Right cardiac atrium (tissue), 5 donors: ENCODE measurements around the gene GRIK5. TPM values are rescaled to one million over a fixed set of nuclear protein-coding genes. Genes with fewer than 3 reads are reported as not detected.

Experiments used
- ATAC-seq, 2 donors: fragments of 200-7000 bp; cut with Tn5 transposase; one replicate each; pipeline versions ENCODE4 v1.8.0 to v1.9.1; 2020; ENCODE audit warnings: moderate library complexity in 2 of 2, mild to moderate bottlenecking in 1 of 2
- DNase-seq, 3 donors: peaks; one replicate each; pipeline ENCODE4 v3.0.0-alpha.2; 2020
- H3K27ac ChIP-seq: one replicate; pipeline ENCODE4 v1.5.1; 2013; ENCODE audit warnings: mild to moderate bottlenecking, low read length, control low read depth, moderate library complexity
- H3K27me3 ChIP-seq: one replicate; pipeline ENCODE4 v1.6.1; 2013; ENCODE audit not compliant: control insufficient read depth, insufficient read depth
- H3K4me1 ChIP-seq: one replicate; pipeline ENCODE4 v1.6.1; 2013; ENCODE audit warnings: low read length; ENCODE audit not compliant: control insufficient read depth, insufficient read depth
- H3K4me3 ChIP-seq: one replicate; pipeline ENCODE4 v1.5.1; 2013; ENCODE audit warnings: low read length, control low read depth
- H3K9me3 ChIP-seq: one replicate; pipeline ENCODE4 v1.6.1; 2013; ENCODE audit warnings: low read length; ENCODE audit not compliant: control insufficient read depth
- WGBS: extraction: QIAGEN DNeasy Blood & Tissue Kit; methylation state at CpG from one replicate; pipeline ENCODE4 v1.1.7; 2013; 5-methylcytosine and 5-hydroxymethylcytosine counted together
- intact Hi-C, 4 donors: fragments of 100-400 bp; cut with DNase I; formaldehyde crosslinking; loops; one replicate each; pipeline versions ENCODE4 v1.11.0 to v1.14.0; 2022 to 2023
- polyA plus RNA-seq: library from polyadenylated mRNA; stranded (reverse); fragments of 200-250 nt; gene quantifications from one replicate; pipeline ENCODE4 v1.2.3, GENCODE V29; 2013
- total RNA-seq, 4 donors: library from RNA; stranded (reverse); fragmentation: NEBNext Ultra II Directional; extraction: Animal tissue kit (Norgen Biotek cat#: 25700); gene quantifications; one replicate each; pipeline ENCODE4 v1.2.1, GENCODE V29; 2021
- donor health status: healthy with polysubstance abuse.
- donor health status: DM: no; HTN: yes; CAD: no.
- donor health status: DM: no; HTN: no; CAD: no.
- donor health status: DM: no; HTN: yes; CAD: no; lungs with severe emphysema.
- donor health status: DM: yes; HTN: yes; CAD: no.

The GRIK5 gene
- total and polyA plus RNA-seq, 5 donors: 8.9 to 18.3 (median 13.8) TPM

DNA sequence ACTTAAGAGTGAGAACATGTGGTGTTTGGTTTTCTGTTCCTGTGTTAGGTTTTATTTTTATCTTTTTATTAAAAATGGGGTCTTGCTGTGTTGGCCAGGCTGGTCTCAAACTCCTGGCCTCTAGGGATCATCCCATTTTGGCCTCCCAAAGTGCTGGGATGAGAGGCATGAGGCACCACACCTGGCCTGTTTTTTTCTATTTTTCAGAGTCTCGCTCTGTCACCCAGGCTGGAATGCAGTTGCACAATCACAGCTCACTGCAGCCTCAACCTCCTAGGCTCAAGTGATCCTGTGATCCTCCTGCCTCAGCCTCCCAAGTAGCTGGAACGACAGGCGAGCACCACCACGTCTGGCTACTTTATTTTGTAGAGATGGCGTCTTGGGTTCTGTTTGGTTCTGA is 13.5 kb upstream of the GRIK5 start:
- Histone ChIP-seq H3K4me1 (no peaks in the 10 kb centered on the region), H3K9me3 (no peaks in the 10 kb centered on the region), H3K27ac (no peak overlapping the region), H3K27me3 (no peaks in the 10 kb centered on the region), H3K4me3 (no peak overlapping the region)
- intact Hi-C loops: no loop called here
- no peak for ATAC-seq
- WGBS: 97% methylated on average over 5 of the region's 5 CpGs
- no peak for DNase-seq

DNA sequence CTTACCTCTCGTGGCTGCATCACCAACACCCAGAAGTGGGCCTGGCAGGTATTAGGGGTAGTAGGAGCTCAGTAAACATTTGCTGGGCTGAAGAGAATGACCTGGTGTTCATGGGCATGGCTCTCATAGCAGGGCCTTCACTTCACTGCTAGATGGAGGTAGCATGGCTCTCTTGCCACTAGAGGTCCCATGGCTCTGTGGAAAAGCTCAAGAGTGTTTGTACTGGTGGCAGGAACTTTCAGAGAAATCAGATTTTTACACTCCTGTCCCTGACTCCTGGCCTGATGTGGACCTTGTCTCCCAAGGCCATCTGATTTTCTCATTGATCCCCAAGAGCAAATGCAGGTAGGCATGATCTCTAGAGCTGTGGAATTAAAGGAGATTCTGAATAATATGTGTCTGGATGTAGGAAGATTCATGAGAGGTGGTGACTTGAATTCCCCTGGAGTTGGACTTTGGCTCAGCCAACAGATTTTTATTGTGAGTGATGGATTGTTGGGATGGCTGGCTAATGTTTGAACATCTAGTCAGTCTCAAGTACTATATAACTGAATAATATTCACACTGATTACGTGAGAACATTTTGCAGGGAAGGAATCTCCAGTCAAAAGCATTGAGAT is 11.7 kb upstream of the GRIK5 start:
- no peak for ATAC-seq
- WGBS: 84% methylated on average over 2 of the region's 2 CpGs
- no peak for DNase-seq
- Histone ChIP-seq H3K9me3 (no peaks in the 10 kb centered on the region), H3K27ac (no peak overlapping the region), H3K27me3 (no peaks in the 10 kb centered on the region), H3K4me1 (no peaks in the 10 kb centered on the region), H3K4me3 (no peak overlapping the region)
- intact Hi-C loops: no loop called here

DNA sequence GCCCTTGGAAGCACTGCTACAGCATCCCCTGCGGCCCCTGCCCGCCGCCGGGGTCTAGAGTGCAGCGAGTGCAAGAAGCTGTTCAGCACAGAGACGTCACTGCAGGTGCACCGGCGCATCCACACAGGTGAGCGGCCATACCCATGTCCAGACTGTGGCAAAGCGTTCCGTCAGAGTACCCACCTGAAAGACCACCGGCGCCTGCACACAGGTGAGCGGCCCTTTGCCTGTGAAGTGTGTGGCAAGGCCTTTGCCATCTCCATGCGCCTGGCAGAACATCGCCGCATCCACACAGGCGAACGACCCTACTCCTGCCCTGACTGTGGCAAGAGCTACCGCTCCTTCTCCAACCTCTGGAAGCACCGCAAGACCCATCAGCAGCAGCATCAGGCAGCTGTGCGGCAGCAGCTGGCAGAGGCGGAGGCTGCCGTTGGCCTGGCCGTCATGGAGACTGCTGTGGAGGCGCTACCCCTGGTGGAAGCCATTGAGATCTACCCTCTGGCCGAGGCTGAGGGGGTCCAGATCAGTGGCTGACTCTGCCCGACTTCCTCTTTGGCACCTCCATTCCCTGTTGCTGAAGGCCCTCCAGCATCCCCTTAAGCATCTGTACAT is 10.9 kb upstream of the GRIK5 start:
- 92% methylated on average over 28 of the region's 28 CpGs for WGBS
- no peak for DNase-seq
- ATAC-seq: no peak
- H3K27ac ChIP-seq: no peak overlapping the region
- H3K4me1 ChIP-seq: no peaks in the 10 kb centered on the region
- H3K4me3 ChIP-seq: no peak overlapping the region
- intact Hi-C loops: no loop called here
- H3K9me3 ChIP-seq: no peaks in the 10 kb centered on the region
- no peaks in the 10 kb centered on the region for H3K27me3 ChIP-seq

DNA sequence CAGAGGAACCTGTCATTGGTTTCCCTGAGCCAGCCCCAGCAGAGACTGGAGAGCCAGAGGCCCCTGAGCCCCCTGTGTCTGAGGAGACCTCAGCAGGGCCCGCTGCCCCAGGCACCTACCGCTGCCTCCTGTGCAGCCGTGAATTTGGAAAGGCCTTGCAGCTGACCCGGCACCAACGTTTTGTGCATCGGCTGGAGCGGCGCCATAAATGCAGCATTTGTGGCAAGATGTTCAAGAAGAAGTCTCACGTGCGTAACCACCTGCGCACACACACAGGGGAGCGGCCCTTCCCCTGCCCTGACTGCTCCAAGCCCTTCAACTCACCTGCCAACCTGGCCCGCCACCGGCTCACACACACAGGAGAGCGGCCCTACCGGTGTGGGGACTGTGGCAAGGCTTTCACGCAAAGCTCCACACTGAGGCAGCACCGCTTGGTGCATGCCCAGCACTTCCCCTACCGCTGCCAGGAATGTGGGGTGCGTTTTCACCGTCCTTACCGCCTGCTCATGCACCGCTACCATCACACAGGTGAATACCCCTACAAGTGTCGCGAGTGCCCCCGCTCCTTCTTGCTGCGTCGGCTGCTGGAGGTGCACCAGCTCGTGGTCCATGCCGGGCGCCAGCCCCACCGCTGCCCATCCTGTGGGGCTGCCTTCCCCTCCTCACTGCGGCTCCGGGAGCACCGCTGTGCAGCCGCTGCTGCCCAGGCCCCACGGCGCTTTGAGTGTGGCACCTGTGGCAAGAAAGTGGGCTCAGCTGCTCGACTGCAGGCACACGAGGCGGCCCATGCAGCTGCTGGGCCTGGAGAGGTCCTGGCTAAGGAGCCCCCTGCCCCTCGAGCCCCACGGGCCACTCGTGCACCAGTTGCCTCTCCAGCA is 10.1 kb upstream of the GRIK5 start:
- WGBS: 93% methylated on average over 44 of the region's 44 CpGs
- intact Hi-C loops: no loop called here
- DNase-seq (no peak), ATAC-seq (no peak)
- Histone ChIP-seq H3K4me3 (no peak overlapping the region), H3K9me3 (no peaks in the 10 kb centered on the region), H3K27me3 (no peaks in the 10 kb centered on the region), H3K27ac (no peak overlapping the region), H3K4me1 (no peaks in the 10 kb centered on the region)

DNA sequence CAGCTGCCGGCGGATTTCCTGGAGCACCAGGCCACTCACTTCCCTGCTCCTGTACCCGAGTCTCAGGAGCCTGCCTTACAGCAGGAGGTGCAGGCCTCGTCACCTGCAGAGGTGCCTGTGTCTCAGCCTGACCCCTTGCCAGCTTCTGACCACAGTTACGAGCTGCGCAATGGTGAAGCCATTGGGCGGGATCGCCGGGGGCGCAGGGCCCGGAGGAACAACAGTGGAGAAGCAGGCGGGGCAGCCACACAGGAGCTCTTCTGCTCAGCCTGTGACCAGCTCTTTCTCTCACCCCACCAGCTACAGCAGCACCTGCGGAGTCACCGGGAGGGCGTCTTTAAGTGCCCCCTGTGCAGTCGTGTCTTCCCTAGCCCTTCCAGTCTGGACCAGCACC is 9.3 kb upstream of the GRIK5 start:
- H3K9me3 ChIP-seq: no peaks in the 10 kb centered on the region
- no peak overlapping the region for H3K4me3 ChIP-seq
- ATAC-seq: no peak
- H3K4me1 ChIP-seq: no peaks in the 10 kb centered on the region
- 88% methylated on average over 16 of the region's 16 CpGs for WGBS
- no peak for DNase-seq
- H3K27ac ChIP-seq: no peak overlapping the region
- intact Hi-C loops: no loop called here
- no peaks in the 10 kb centered on the region for H3K27me3 ChIP-seq

DNA sequence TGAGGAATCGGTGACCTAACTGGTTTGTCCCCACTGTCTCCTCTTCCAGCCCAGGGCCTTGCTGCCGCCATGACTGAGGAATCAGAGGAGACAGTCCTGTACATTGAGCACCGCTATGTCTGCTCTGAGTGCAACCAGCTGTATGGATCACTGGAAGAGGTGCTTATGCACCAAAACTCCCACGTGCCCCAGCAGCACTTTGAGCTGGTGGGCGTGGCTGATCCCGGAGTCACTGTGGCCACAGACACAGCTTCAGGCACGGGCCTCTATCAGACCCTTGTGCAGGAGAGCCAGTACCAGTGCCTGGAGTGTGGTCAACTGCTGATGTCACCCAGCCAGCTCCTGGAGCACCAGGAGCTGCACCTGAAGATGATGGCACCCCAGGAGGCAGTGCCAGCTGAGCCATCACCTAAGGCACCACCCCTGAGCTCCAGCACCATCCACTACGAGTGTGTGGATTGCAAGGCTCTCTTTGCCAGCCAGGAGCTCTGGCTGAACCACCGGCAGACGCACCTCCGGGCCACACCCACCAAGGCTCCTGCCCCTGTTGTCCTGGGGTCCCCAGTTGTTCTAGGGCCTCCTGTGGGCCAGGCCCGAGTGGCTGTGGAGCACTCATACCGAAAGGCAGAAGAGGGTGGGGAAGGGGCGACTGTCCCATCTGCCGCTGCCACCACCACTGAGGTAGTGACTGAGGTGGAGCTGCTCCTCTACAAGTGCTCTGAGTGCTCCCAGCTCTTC is 8.7 kb upstream of the GRIK5 start:
- 77% methylated on average over 15 of the region's 15 CpGs for WGBS
- DNase-seq (no peak), ATAC-seq (no peak)
- Histone ChIP-seq H3K27ac (no peak overlapping the region), H3K4me3 (no peak overlapping the region), H3K27me3 (no peaks in the 10 kb centered on the region), H3K9me3 (no peaks in the 10 kb centered on the region), H3K4me1 (no peaks in the 10 kb centered on the region)
- intact Hi-C loops: no loop called here

DNA sequence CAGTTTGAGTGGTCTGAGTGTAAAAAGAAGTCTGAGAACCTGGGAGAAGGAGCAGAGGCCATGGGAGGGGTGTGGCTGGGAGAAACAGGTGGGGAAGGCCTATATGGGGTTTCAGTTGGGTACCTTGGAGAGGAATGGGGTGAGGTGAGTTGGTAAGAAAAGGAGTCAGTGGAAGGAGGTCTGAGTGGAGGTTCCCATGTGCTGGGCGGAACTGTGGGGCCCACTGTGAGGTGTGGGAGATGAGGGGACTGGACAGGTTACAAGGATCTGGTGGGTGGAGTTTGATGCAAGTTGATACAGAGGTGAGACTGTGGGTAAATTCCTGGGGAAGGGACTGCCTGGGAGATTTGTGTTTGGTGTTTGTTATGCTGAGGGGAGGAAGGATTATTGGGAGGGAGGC is 8.1 kb upstream of the GRIK5 start:
- 89% methylated on average over 1 of the region's 1 CpG for WGBS
- DNase-seq (no peak), ATAC-seq (no peak)

DNA sequence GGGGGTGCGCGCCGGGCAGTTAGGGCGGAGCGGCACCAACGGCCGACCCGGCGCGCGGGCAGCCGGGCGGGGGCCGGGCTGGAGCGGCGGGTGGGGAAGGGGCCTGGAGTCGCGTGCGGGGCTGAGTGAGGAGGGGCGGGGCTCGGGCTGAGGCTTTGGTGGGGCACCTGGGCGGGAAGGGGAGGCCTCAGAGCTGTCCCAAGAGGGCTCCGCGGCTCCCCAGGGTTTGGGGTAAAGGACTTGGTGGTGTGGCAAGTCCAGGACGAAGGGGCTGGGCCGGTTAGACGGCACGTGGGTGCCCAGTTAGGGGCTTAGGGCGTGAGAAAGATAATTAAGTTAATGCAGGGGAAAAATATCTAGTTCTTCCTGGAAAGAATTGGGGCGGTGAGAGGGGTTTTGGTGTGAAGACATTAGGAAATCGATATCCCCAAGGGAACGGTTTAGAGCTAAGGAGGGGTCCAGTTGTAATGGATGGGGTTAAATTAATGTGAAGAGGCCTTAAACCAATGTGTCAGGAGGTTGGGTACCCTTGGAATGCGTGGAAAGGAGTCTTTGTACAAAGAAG is 6.5 kb upstream of the GRIK5 start:
- H3K27ac ChIP-seq: peak overlapping the region; percentile 89
- WGBS: under 1% methylated on average over 33 of the region's 33 CpGs
- no peaks in the 10 kb centered on the region for H3K9me3 ChIP-seq
- H3K4me3 ChIP-seq: peak overlapping the region; percentile 98
- H3K4me1 ChIP-seq: no peaks in the 10 kb centered on the region
- intact Hi-C loops: no loop called here
- H3K27me3 ChIP-seq: no peaks in the 10 kb centered on the region
- peak in 2 of 3 donors; percentile 59 to 83 for DNase-seq
- no peak for ATAC-seq

More for the DNA sequence above, 8.1 kb upstream of the GRIK5 start:
- Histone ChIP-seq H3K27me3 (no peaks in the 10 kb centered on the region), H3K9me3 (no peaks in the 10 kb centered on the region), H3K4me3 (no peak overlapping the region), H3K27ac (no peak overlapping the region), H3K4me1 (no peaks in the 10 kb centered on the region)
- intact Hi-C loops: no loop called here

DNA sequence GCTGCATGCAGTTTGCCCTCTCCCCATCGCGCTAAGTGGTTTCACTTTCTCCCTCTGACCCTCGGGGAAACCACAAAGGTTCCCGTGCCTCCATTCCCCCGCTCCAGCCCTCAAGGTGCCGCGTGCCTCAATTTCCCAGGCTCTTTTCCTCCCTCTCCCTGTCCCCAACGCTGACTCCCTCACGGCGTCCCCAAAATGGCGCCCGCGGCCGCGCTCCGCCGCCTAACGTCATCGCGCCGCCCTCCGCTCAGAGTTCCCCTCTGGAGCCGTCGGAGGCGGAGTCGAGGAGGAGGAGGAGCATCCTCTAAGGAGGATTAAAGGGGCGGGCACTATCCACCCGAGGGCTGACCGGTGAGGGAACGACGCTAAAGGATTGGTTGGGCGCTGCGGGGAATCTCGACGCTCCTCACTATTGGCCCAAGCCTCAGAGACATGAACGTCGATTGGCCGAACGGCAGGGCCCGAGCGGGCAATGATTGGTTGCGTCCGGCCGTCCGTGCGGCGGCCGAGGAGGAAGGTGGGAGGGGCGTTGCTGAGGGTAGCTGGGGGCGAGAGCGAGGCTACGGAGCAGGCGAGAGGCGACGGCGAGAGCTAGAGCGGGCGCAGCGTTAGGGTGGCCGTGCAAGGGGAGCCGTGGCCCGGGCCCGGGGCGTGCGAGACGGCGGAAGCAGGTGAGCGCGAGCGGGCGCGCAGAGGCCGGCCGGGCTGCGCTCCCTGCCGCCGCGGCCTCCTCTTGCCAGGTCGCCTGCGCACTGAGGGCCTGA is 5.8 kb upstream of the GRIK5 start, which contains the start of gene ZNF574:
TSS of gene ZNF574 (plus strand) at position 551 of the 764 bp plus-strand sequence. CDS start 2,441 bp downstream, outside the sequence.
- Histone ChIP-seq H3K4me3 (peak within 1 kb of the TSS; percentile 98), H3K27ac (peak within 1 kb of the TSS; percentile 96), H3K9me3 (no peaks in the 10 kb centered on the region), H3K27me3 (no peaks in the 10 kb centered on the region), H3K4me1 (no peaks in the 10 kb centered on the region)
- intact Hi-C loops: no loop called here
- DNase-seq (peak; percentile 98 to 99 (median 99)), ATAC-seq (peak; percentile 99)
- under 1% methylated on average over 80 of the region's 80 CpGs for WGBS

DNA sequence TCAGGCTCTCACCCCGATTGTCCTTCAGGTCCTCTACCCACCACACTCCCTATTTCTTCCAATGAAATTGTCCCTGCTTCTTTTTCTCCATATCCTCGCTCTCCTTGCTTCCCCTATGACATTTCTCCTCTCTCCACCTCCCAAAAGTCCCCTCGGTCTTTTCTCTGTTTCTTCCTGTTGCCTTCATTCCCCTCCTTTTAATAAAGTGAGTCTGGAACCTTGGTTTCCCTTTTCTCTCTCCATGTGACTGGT is 5.3 kb upstream of the GRIK5 start:
- H3K27me3 ChIP-seq: no peaks in the 10 kb centered on the region
- ATAC-seq: no peak
- 6% methylated on average over 3 of the region's 3 CpGs for WGBS

More for the DNA sequence above, 5.3 kb upstream of the GRIK5 start:
- Histone ChIP-seq H3K9me3 (no peaks in the 10 kb centered on the region), H3K4me3 (peak overlapping the region; percentile 64), H3K4me1 (no peaks in the 10 kb centered on the region), H3K27ac (peak overlapping the region; percentile 96)
- intact Hi-C loops: no loop called here
- no peak for DNase-seq
